OCI-LY1 (cell line): ENCODE data around the gene DENND1B.

Experiments used
- H2AFZ ChIP-seq: fragments of 200-600 bp; sonication (generic), shearing (Covaris generic); 2 replicates; pipeline ENCODE4 v1.6.0; 2014; ENCODE audit warnings: antibody characterized with exemption, mild to moderate bottlenecking, low read length
- H3F3A ChIP-seq: fragments of 200-600 bp; sonication (generic), shearing (Covaris generic); 2 replicates; pipeline ENCODE4 v1.6.0; 2014; ENCODE audit warnings: mild to moderate bottlenecking, antibody characterized with exemption, low read length, moderate library complexity; ENCODE audit not compliant: insufficient read depth
- H3K27ac ChIP-seq: fragments of 200-600 bp; sonication (generic); 2 replicates; pipeline ENCODE4 v1.5.1; 2014; ENCODE audit warnings: low read length, mixed run types, mild to moderate bottlenecking, low read depth; ENCODE audit not compliant: poor library complexity, severe bottlenecking
- H3K27me3 ChIP-seq: fragments of 200-600 bp; sonication (generic); 2 replicates; pipeline ENCODE4 v1.6.0; 2014; ENCODE audit warnings: antibody characterized with exemption, mild to moderate bottlenecking, low read length, moderate library complexity; ENCODE audit not compliant: insufficient read depth
- H3K36me3 ChIP-seq: fragments of 200-600 bp; sonication (generic); 2 replicates; pipeline ENCODE4 v1.6.1; 2014; ENCODE audit warnings: mild to moderate bottlenecking, antibody characterized with exemption, low read length, moderate library complexity, mixed read lengths; ENCODE audit not compliant: insufficient read depth
- H3K4me1 ChIP-seq: fragments of 200-600 bp; sonication (generic); 2 replicates; pipeline ENCODE4 v1.5.1; 2014; ENCODE audit warnings: mild to moderate bottlenecking, low read length, moderate library complexity; ENCODE audit not compliant: insufficient read depth, severe bottlenecking
- H3K4me2 ChIP-seq: fragments of 200-600 bp; sonication (generic), shearing (Covaris generic); 2 replicates; pipeline ENCODE4 v1.6.1; 2014; ENCODE audit warnings: low read length
- H3K4me3 ChIP-seq: fragments of 200-600 bp; sonication (generic); 2 replicates; pipeline ENCODE4 v1.5.1; 2014; ENCODE audit warnings: low read length, low read depth, mild to moderate bottlenecking, mixed read lengths; ENCODE audit not compliant: poor library complexity, severe bottlenecking
- H3K79me2 ChIP-seq: fragments of 200-600 bp; shearing (Covaris generic); 2 replicates; pipeline ENCODE4 v1.6.1; 2016; ENCODE audit warnings: mixed run types, low read length, mixed read lengths; ENCODE audit not compliant: insufficient read depth
- H3K9ac ChIP-seq: fragments of 200-600 bp; sonication (generic), shearing (Covaris generic); 2 replicates; pipeline ENCODE4 v1.6.1; 2014; ENCODE audit warnings: mild to moderate bottlenecking, low read length, mixed read lengths
- H3K9me2 ChIP-seq: fragments of 200-600 bp; sonication (generic), shearing (Covaris generic); 2 replicates; pipeline ENCODE4 v1.6.1; 2014; ENCODE audit warnings: low read depth, mild to moderate bottlenecking, low read length, mixed read lengths
- H3K9me3 ChIP-seq: fragments of 200-600 bp; shearing (Covaris generic); 2 replicates; pipeline ENCODE4 v1.6.1; 2014; ENCODE audit warnings: low read length, mixed read lengths
- H4K20me1 ChIP-seq: fragments of 200-600 bp; sonication (generic), shearing (Covaris generic); 2 replicates; pipeline ENCODE4 v1.6.0; 2016; ENCODE audit warnings: mild to moderate bottlenecking, low read length; ENCODE audit not compliant: insufficient read depth
- CTCF ChIP-seq: fragments of 200-600 bp; sonication (generic), shearing (Covaris generic); IDR thresholded peaks from 2 replicates; pipeline ENCODE4 v1.5.1; 2017; ENCODE audit warnings: mild to moderate bottlenecking, antibody characterized with exemption, low read length, moderate library complexity, mixed read lengths
- EZH2 ChIP-seq: fragments of 200-600 bp; sonication (generic), shearing (Covaris generic); IDR thresholded peaks from 2 replicates; pipeline ENCODE4 v1.8.0; 2017; ENCODE audit warnings: borderline replicate concordance, mixed run types, mild to moderate bottlenecking, antibody characterized with exemption, low read length, moderate library complexity, mixed read lengths

DENND1B gene

GRCh38 chr1:197632651-197633050 is 142.6 kb downstream of the DENND1B start:
- TF ChIP-seq CTCF (no peak), EZH2 (no peak)
- Histone ChIP-seq H3K27me3 (no peaks in the 10 kb centered on the region), H4K20me1 (no peaks in the 10 kb centered on the region), H3K79me2 (no peaks in the 10 kb centered on the region), H3K4me2 (peak overlapping the region; percentile 3; the same call in 1 of the 2 replicates), H3K9me3 (no peaks in the 10 kb centered on the region), H3K36me3 (peaks cover 13% of the 10 kb centered on the region; the same call in 1 of the 2 replicates), H3K4me3 (no peak overlapping the region), H3K9ac (no peak overlapping the region), H3F3A (0 out of 2 replicates have a peak, but pooled peaks cover 3% of the 10 kb centered on the region), H3K4me1 (peaks cover 35% of the 10 kb centered on the region), H2AFZ (no peak overlapping the region), H3K27ac (peak overlapping the region; percentile 83), H3K9me2 (no peaks in the 10 kb centered on the region)

GRCh38 chr1:197632005-197632404 is 143.3 kb downstream of the DENND1B start:
- no peaks in the 10 kb centered on the region for H3K9me2 ChIP-seq
- peaks cover 13% of the 10 kb centered on the region; the same call in 1 of the 2 replicates for H3K36me3 ChIP-seq
- H3K27me3 ChIP-seq: no peaks in the 10 kb centered on the region
- no peak overlapping the region for H2AFZ ChIP-seq
- H3K9me3 ChIP-seq: no peaks in the 10 kb centered on the region
- peak overlapping the region; percentile 83 for H3K27ac ChIP-seq
- no peak for TF ChIP-seq EZH2
- no peak for TF ChIP-seq CTCF
- H4K20me1 ChIP-seq: no peaks in the 10 kb centered on the region
- peaks cover 29% of the 10 kb centered on the region for H3K4me1 ChIP-seq
- no peak overlapping the region for H3K4me3 ChIP-seq
- no peak overlapping the region; the same call in 1 of the 2 replicates for H3K9ac ChIP-seq
- H3K79me2 ChIP-seq: no peaks in the 10 kb centered on the region
- H3F3A ChIP-seq: no peaks in the 10 kb centered on the region
- H3K4me2 ChIP-seq: peak overlapping the region; percentile 5; the same call in 1 of the 2 replicates

GRCh38 chr1:197622371-197622770 is 152.9 kb downstream of the DENND1B start:
- TF ChIP-seq EZH2 (no peak), CTCF (no peak)
- Histone ChIP-seq H3K9ac (no peak overlapping the region), H3F3A (no peaks in the 10 kb centered on the region), H3K4me2 (no peak overlapping the region), H4K20me1 (no peaks in the 10 kb centered on the region), H3K4me1 (peaks cover 22% of the 10 kb centered on the region), H3K27me3 (no peaks in the 10 kb centered on the region), H3K27ac (no peak overlapping the region), H2AFZ (no peak overlapping the region), H3K9me3 (no peaks in the 10 kb centered on the region), H3K79me2 (no peaks in the 10 kb centered on the region), H3K36me3 (no peaks in the 10 kb centered on the region), H3K4me3 (no peak overlapping the region), H3K9me2 (no peaks in the 10 kb centered on the region)
